Hematopoietic multipotent progenitor cell treated with erythropoietin and hydrocortisone succinate and interleukin-3 and kit ligand, for 17 days (in vitro differentiated cells): ENCODE measurements around the gene USP13.
"Not testable (repeated sequence)": the region's sequence is repeated elsewhere in the genome, so short reads cannot be mapped to it uniquely, and the experiment has no call there.

Experiments used
- DNase-seq: peaks from one replicate; pipeline ENCODE4 v3.0.0-alpha.2; 2015; ENCODE audit warnings: low spot score

The USP13 gene

DNA sequence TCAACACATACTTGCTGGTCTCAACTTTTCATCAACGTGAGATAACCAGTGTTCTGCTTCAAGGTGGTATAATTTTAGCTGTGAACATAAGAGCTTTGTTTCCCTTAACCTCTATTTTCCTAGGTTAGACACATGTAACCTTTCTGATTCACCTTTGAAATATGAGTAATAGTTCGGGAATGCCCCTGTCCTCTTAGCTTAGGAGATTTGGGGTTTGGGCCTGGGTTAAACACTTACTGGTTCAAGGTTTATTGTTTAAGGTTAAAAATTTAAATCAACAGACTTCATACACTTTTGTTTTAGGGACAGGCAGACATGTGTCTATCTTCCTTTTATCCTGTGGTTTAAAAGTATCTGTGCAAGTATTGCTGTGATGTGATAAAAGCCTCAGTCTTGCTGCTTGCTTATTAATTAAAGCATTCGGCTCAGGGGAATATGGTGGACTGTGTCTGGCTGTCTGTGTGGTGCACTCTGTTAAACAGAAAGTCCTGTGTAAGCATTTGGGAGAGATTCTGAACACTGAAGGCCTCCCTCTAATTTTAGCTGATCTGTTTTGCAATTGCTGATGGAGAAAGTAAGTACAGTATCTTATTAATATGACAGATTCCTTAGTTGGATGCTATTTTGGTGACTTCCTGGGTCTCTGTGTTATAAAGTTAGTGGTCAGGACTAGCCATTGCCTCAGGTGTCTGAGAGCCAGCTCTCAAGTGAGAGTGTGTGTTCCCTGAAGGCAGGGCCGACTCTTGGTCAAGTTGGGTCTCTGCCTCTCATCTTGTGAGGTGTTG is 81.8 kb downstream of the USP13 start:
- no peak for DNase-seq

DNA sequence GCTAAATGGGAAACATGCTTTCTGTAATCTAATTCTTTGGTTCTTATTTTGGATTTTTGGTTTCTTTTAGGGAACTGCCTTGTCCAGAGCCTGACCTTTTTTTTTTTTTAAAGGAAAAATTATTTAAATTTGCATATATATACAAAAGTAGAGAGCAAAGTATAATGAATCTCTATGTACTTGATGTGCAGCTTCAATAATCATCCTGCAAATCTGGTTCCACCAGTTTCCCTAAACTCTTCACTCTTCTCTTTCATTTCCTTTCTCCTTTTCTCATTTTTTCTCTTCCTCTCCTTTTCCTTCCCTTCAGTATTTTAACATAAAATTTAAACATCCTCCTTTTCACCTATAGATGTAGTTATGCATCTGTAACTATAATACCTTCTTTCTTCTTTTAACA is 82.5 kb downstream of the USP13 start:
- DNase-seq, result no peak

DNA sequence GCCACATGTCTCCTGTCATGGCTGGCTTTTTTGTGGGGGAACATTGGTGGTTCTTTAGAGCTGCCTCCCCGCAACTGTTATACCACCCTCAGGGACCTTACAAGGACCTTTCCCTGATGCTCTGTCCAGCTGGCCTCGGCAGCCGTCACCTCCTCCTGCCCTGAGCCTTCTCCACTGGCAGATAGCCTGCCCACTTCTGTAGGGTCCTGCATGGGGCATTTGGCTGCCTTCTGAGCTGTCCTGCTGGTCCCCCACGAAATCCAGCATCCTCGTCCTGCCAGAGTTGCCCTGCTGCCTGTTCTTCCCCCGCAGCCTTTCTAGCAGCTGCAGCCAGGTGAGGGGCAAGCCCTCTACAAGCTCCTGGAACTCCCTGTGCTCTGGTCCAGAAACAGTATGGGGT is 86.2 kb downstream of the USP13 start:
- no peak for DNase-seq

DNA sequence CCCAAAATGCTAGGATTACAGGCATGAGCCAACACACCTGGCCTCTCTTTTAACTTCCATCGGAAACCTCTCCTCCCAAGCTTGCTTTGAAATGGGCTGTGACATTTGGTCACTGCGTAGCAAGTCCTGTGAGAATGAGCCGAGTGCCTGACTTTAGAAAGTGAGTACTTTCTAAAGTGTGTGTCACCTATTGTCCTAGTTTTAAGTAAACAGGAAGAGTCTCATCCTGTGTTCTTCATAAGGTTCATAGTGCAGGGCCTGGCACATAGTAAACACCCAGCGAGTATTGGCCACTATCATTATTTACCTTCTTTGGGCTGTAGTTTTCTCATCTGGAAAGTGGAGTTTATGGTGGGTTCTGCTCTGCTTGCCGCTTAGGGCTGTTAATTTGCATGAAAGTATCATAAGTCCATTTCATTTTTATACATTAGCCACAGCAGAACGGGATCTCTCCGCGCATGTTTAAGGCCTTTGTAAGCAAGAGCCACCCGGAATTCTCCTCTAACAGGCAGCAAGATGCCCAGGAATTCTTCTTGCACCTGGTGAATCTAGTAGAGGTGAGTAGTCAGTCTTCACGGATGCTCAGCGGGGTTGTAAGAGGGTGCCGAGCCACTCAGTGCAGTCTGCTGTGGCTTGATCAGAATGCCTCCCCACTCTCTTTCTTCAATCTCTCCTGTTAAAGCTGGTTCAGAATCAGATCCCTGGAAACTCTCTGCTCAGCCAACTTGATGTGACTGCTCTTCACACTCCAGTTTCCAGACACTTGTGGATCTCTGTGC is 87.2 kb downstream of the USP13 start:
- no peak for DNase-seq

DNA sequence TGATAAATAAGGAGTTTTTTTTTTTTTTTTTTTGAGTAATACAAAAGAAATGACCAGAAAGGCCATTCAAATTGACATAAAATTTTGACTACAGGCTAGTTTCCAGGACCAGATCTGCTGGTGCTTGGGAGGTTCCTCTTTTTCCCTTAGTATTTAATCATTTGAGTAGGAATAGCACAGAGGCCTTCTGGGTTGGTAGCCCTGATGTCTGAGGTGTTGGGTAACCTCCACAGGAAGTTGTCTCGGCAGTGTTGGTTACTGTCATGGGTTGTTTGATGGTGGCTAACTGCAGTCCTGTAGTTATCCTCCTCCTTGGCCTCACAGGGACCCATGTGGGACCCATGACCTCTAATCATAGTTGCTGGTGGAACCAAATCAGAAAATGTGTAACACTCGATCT is 91.1 kb downstream of the USP13 start:
- no peak for DNase-seq

DNA sequence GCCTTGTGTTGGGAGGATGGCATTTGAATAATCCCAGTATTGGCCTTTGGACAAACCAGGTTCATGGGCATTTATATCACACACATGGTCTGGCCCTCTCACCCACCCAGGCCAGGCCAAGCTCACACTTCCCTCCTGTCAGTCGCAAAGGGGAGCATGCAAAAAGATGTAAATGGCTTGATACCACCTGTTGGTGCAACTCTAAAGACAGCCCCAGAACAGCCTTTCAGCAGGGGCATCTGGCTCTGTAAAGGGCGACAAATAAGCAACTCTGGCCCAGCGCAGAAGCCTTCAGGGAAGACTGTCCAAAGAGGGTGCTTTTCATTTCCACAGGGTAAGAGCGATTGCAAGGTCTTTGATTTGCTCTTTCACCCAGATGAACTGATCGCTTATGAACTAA is 91.8 kb downstream of the USP13 start:
- DNase-seq, result no peak

DNA sequence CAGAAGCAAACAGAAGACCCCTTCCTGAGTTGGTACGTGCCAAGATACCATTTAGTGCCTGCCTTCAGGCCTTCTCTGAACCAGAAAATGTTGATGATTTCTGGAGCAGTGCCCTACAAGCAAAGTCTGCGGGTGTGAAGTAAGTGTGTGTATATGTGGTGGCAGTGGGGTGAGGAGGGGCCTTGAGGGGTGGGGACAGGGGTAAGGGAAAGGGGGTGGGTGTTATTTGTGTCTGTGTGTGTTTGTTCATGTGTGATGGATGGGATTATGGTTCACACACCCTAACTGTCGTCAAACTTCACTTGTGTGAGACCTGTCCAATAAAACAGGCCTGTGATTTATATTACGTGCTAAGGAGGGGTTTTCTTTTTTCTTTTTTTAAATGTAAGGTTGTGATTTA is 92.2 kb downstream of the USP13 start:
- DNase-seq, result no peak

DNA sequence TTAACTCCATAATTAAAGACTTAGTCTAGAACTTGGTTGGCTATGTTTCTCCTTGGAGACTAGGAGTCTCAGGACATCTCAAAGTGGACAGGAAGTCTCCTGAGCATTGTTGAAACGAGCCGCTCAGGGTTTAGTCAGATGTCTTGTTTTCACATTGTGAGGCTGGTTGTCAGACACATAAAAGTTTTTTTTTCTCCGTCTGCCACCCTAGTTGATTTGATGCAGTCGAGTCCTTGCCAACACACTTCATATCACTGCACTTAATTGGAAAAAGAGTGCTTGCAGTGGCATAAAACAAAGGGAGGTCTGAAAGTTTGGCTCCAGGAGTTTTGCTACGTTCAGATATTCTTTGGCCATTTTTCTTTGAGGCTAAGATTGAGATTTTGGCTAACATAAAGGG is 92.9 kb downstream of the USP13 start:
- DNase-seq, result no peak

DNA sequence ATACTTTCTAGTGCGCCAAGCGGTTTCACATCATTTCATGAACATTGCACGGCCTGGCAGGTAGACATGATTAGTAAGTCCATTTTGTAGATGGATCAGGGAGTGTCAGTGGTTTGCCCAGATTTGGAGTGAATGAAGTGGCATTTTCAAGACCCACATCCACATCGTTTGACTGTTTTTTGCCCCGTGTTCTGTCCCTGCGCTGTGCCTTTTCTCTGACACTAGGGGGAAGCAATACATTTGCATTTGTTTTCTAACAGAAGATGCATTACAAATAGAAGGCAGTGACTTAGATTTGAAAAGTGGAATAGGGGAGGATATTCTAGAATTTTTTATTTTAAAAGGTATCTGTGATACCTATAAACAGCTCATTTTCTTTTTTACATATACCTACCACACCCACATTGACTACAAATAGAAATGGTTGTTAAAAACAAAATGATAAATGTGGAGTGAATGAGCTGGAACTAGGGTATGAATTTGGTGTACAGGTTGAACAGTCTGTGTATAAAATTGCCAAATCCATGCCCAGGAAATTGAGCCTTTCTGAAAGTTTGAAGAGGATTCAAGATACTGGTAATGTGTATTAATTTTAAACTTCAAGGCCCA is 98.0 kb downstream of the USP13 start:
- DNase-seq, result no peak

DNA sequence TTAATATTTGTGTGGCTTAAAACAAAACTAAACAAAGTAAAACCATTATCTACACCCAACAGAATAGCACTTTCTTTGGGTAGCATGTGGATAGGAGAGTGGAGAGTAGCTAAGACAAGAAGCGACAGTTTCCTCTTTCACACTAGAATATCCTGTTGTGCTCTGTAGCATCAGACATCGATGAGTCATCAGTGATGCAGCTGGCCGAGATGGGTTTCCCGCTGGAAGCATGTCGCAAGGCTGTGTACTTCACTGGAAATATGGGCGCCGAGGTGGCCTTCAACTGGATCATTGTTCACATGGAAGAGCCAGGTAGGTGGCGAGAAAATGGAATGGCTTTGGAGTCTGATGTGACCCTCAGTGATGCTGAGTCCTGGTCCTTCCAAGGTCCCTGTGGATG is 108.1 kb downstream of the USP13 start:
- DNase-seq, result no peak

DNA sequence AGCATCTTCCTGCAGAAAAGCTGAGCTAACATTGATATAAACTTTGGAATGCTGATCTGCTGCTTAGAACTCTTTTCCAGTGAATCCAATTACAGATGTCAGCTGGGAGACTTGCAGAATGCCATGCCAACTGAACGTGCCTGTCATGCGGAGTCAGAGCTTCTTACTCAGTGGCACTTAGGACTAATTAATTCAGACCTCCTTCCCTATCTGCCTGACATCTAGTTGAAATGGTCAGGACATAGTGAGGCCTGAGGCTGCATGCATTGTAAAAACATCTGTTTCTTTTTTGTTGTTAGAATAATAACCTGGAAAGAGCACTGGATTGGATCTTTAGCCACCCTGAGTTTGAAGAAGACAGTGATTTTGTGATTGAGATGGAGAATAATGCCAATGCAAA is 112.6 kb downstream of the USP13 start:
- no peak for DNase-seq

DNA sequence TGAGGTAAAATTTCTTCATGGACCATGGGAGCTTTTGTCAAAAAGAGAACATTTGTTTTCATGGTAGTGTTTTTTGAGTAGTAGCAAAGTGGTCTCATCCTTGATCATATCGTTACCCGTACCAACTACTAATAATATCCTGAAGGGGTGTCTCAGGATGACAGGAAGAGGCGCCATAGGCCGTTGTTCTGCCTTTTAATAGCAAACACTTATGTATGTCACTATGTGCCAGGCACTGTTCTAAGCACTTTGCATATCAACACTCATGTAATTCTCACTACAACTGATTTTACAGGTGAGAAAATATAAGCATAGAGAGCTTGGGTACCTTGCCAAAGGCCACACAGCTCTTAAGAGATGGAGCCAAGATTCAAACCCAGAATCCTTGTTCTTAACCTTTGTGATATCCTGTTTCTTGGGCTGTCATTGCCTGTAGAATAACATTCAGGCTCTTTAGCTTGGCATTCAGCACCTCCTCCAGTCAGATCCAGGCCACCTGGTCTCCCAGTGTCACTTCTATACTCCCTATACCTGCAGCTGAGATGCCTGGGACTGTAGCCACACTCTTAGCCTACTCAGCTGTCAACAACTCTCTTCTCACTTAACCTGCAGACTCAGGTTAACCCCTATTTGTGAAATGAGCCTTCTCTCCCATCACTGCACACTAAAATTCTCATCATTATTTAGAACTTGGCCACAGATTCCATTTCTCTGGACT is 113.7 kb downstream of the USP13 start:
- no peak for DNase-seq

DNA sequence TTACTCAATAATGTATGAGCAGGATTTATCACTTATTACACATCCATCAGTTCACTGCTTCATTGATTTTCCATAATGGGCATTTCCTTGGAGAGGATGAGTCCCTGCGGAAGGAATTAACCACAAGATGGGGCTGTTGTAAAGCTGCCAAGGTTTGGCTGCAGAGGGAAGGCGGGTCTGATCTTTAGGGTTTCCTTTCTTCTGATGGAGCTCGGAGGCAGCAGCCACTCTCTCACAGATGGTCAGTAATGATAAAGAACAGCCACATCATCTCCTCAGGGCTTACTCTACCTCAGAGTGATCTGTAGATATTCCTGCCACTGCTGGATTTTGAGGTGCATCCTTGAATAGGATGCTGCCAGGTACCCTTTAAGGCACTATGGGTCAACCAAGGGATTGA is 115.2 kb downstream of the USP13 start:
- no peak for DNase-seq

DNA sequence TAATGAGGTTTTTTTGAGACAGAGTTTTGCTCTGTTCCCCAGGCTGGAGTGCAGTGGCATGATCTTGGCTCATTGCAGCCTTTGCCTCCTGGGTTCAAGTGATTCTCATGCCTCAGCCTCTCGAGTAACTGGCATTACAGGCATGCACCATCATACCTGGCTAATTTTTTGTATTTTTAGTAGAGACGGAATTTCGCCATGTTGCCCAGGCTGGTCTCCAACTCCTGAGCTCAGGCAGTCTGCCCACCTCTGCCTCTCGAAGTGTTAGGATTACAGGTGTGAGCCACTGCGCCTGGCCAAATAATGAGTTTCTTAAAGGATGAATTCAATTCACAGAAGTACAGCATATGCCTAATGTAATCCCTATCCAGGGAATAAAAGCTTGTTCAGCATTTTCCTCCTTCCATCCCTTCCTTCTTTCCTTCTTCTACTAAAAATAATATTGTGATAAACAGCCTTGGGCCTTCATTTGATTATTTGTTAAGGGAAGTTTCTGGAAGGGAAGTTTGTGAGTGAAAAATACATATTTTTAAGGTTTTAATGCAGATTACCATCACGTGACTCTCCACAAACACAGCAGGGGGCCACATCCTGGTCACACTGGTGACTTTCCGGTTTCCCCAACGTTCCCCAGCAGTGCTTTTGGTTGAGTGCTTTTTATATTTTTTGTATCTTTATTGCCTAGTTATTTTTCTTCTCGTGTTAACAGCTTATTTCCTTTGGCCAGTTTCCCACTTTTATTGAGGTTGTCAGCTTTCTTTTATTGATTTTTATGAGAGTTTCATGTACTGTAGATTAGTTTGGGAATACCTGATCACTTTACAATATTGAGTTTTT is 116.8 kb downstream of the USP13 start:
- DNase-seq, result no peak

DNA sequence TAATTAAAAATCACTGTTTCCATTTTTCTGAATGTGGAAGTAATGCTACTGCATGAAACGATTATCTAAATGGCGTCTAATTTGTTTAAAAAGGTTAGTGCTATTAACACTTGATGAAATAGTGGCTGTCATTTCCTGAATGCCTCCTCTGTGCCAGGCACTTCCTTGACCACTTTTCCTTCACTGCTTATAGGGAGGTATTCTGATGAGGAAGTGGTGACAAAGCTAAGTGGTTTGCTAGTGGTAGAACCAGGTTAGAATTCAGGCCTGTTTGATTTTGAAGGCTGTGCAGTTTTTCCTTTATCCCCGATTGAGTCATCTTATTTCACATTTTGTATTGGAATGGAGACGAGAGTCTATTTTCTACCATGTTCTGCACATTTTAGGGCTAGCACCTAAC is 119.0 kb downstream of the USP13 start:
- no peak for DNase-seq

DNA sequence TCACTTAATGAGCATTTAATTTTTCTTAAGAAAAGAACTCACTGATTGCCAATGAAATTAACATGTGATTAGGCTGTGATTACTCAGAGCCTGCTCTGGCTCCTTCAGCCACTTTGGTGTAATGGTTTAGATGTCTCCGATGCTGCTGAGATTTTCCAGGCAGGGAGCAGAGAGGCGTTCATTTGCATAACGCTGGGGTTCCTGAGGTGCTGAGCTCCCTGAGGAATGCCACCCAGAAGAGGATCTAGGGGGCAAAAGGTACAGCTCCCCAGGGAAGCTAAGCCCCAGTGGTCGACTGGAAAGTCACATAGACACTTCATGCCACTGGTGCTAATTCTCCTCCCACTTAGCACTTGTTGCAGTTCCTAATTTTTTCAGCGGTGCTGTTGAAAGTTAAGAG is 119.5 kb downstream of the USP13 start:
- no peak for DNase-seq

DNA sequence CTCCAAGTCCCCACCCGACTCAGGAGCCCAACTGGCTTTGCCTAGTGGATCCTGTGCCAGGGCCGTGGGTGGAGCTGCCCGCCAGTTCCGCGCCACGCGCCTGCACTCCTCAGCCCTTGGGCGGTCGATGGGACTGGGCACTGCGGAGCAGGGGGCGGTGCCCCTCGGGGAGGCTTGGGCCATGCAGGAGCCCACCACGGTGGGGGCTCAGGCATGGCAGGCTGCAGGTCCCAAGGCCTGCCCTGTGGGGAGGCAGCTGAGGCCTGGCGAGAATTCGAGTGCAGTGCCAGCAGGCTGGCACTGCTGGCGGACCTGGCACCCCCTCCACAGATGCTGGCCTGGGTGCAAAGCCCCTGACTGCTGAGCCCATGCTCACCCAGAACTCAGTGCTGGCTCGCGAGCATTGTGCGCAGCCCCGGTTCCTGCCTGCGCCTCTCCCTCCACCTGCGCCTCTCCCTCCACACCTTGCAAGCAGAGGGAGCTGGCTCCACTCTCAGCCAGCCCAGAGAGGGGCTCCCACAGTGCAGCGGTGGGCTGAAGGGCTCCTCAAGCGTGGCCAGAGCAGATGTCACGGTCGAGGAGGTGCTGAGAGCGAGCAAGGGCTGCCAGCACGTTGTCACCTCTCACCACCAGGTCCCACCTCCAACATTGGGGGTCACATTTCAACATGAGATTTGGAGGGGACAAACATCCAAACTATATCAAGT is 122.7 kb downstream of the USP13 start:
- no peak for DNase-seq

DNA sequence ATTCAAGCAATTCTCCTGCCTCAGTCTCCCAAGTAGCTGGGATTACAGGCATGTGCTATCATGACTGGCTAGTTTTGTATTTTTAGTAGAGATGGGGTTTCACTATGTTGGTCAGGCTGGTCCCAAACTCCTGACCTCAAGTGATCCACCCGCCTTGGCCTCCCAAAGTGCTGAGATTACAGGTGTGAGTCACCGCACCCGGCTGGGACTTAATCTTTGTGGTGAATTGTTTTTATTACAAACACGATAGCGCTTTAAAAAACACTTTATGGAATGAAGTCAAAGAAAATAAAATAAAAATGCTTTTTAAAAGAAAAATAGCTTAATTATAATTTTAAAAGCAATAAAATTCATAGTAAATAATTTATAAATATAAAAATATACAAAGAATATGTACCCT is 130.0 kb downstream of the USP13 start:
- DNase-seq, result not testable (repeated sequence)

DNA sequence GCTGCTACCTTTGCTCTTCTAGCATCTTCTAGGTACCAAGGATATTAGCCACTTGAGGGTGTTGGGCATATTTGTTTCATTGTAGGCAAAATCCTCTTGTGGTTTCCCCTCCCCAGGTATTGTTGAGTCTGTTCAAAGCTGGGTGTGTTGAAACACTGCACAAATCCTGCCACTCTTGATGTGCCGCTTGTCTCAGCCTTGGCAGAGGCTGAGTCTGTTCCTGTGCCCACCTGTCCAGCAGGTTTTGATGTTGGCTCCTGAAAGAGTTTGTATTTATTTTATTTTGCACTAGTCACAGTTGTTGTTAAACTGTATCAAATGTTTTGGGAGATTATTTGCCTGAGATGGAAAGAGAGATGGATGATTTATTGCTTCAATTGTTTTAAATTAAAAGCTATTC is 136.2 kb downstream of the USP13 start:
- DNase-seq, result no peak

DNA sequence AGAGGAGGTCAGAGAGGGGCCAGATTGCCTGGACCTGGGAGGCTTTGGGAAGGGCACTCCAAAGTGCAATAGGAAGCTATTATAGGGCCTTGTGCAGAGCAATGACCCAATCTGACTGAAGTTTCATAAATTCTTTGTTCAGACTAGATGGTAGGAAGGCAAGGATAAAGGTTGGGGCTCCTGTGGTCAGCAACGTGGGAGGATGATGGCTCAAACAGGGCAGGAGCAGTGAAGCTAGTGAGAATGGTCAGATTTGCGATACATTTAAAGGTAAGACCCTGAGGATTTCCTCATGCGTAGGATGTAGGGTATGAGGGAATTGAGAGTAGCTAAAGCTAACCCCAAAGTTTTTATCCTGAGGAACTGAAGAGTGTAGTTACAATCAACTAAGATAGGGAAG is 139.0 kb downstream of the USP13 start:
- no peak for DNase-seq

DNA sequence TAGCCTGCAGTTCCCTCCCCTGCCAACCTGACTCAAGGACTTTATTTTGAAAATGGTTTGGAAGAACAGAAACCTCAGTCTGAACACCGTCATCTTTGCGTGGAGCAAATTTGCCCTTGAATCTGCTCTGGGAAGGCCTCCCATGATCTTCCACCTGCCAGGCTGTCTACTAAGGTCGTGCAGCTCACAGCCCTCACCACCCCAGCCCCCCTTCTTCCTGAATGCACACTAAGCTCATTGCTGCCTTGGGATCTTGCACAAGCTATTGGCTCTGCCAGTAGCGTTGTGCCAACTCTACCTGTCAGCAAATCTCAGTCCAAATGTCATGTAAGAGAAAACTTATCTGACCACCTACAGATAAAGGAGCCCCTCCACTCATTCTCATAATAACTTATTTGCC is 141.5 kb downstream of the USP13 start:
- no peak for DNase-seq
